GM21619 (cell line): Measurements from ENCODE around the gene SLC8A3.

Source experiments
- ATAC-seq: cut with Tn5 transposase; IDR thresholded peaks from one replicate; pipeline ENCODE4 v1.9.1; 2021; ENCODE audit not compliant: unreplicated experiment

SLC8A3 gene

GRCh38 chr14:70177081-70177800 is 11.5 kb downstream of the SLC8A3 start:
- ATAC-seq: no peak

- ATAC-seq: no peak
Observed at GRCh38 chr14:70173569-70173968, 15.2 kb downstream of the SLC8A3 start.

GRCh38 chr14:70171726-70172125 is 17.0 kb downstream of the SLC8A3 start:
- no peak for ATAC-seq

GRCh38 chr14:70170976-70171375 is 17.8 kb downstream of the SLC8A3 start:
- no peak for ATAC-seq

- no peak for ATAC-seq
Observed at GRCh38 chr14:70168406-70168805, 20.3 kb downstream of the SLC8A3 start.

GRCh38 chr14:70166530-70167203 is 22.1 kb downstream of the SLC8A3 start:
- ATAC-seq: no peak

- no peak for ATAC-seq
Observed at GRCh38 chr14:70162358-70162757, 26.4 kb downstream of the SLC8A3 start.

- ATAC-seq: no peak
Observed at GRCh38 chr14:70156592-70156991, 32.2 kb downstream of the SLC8A3 start.

- ATAC-seq: no peak
Observed at GRCh38 chr14:70152704-70153103, 36.0 kb downstream of the SLC8A3 start.

GRCh38 chr14:70152081-70152480 is 36.7 kb downstream of the SLC8A3 start:
- ATAC-seq: no peak

- ATAC-seq: no peak
Observed at GRCh38 chr14:70149596-70150165, 39.1 kb downstream of the SLC8A3 start.

GRCh38 chr14:70148911-70149595 is 39.7 kb downstream of the SLC8A3 start:
- ATAC-seq: no peak

GRCh38 chr14:70148351-70148750 is 40.4 kb downstream of the SLC8A3 start:
- no peak for ATAC-seq

- ATAC-seq: no peak
Observed at GRCh38 chr14:70144046-70144445, 44.7 kb downstream of the SLC8A3 start.

GRCh38 chr14:70143306-70143705 is 45.4 kb downstream of the SLC8A3 start:
- ATAC-seq: no peak

- ATAC-seq: no peak
Observed at GRCh38 chr14:70140614-70141013, 48.1 kb downstream of the SLC8A3 start.

- ATAC-seq: no peak
Observed at GRCh38 chr14:70139384-70139783, 49.4 kb downstream of the SLC8A3 start.

GRCh38 chr14:70137788-70138187 is 51.0 kb downstream of the SLC8A3 start:
- no peak for ATAC-seq

- ATAC-seq: no peak
Observed at GRCh38 chr14:70133461-70133860, 55.3 kb downstream of the SLC8A3 start.

GRCh38 chr14:70130482-70130881 is 58.3 kb downstream of the SLC8A3 start:
- ATAC-seq: no peak

GRCh38 chr14:70127186-70127585 is 61.6 kb downstream of the SLC8A3 start:
- no peak for ATAC-seq

GRCh38 chr14:70123796-70124195 is 65.0 kb downstream of the SLC8A3 start:
- ATAC-seq: no peak
